Trophoblast cell (in vitro differentiated cells and primary cell): ENCODE results near the gene AGAP1.
"Not testable (repeated sequence)": the region's sequence is repeated elsewhere in the genome, so short reads cannot be mapped to it uniquely, and the experiment has no call there.

Experiments
- DNase-seq, 2 donors: peaks; one replicate each; pipeline ENCODE4 v3.0.0-alpha.2; 2016
- H2AFZ ChIP-seq: 2 replicates; pipeline ENCODE4 v1.6.1; 2013; ENCODE audit warnings: low read length, moderate library complexity, mild to moderate bottlenecking; ENCODE audit not compliant: insufficient read depth, poor library complexity
- H2AK5ac ChIP-seq: 2 replicates; pipeline ENCODE4 v1.6.1; 2013; ENCODE audit warnings: mild to moderate bottlenecking, low read length
- H2BK120ac ChIP-seq: 2 replicates; pipeline ENCODE4 v1.6.1; 2013; ENCODE audit warnings: low read length, mild to moderate bottlenecking, moderate library complexity; ENCODE audit not compliant: insufficient read depth, poor library complexity
- H2BK12ac ChIP-seq: 2 replicates; pipeline ENCODE4 v1.6.1; 2013; ENCODE audit warnings: mild to moderate bottlenecking, low read length, moderate library complexity
- H2BK5ac ChIP-seq: 2 replicates; pipeline ENCODE4 v1.6.1; 2013; ENCODE audit warnings: low read length, low read depth, moderate library complexity, mild to moderate bottlenecking; ENCODE audit not compliant: poor library complexity
- H3K14ac ChIP-seq: 2 replicates; pipeline ENCODE4 v1.6.1; 2013; ENCODE audit warnings: mild to moderate bottlenecking, low read length
- H3K18ac ChIP-seq: 2 replicates; pipeline ENCODE4 v1.6.1; 2013; ENCODE audit warnings: mild to moderate bottlenecking, low read length
- H3K23ac ChIP-seq: 2 replicates; pipeline ENCODE4 v1.6.1; 2013; ENCODE audit warnings: low read length
- H3K27ac ChIP-seq: 2 replicates; pipeline ENCODE4 v1.5.1; 2013; ENCODE audit warnings: low read depth, mild to moderate bottlenecking, inconsistent platforms, low read length, moderate library complexity
- H3K27me3 ChIP-seq: 2 replicates; pipeline ENCODE4 v1.6.1; 2013; ENCODE audit warnings: inconsistent platforms, mild to moderate bottlenecking, low read length, moderate library complexity; ENCODE audit not compliant: insufficient read depth
- H3K36me3 ChIP-seq, 2 experiments: 1 replicate in 1 of 2; 2 replicates in 1 of 2; pipeline ENCODE4 v1.6.1; 2013; ENCODE audit warnings: low read length in 2 of 2, mild to moderate bottlenecking in 2 of 2, moderate library complexity in 1 of 2; ENCODE audit not compliant: insufficient read depth in 2 of 2, control insufficient read depth in 1 of 2
- H3K4ac ChIP-seq: 2 replicates; pipeline ENCODE4 v1.6.1; 2013; ENCODE audit warnings: low read depth, mild to moderate bottlenecking, low read length, moderate library complexity
- H3K4me1 ChIP-seq, 2 experiments: 1 replicate in 1 of 2; 2 replicates in 1 of 2; pipeline ENCODE4 v1.6.1; 2013; ENCODE audit warnings: low read length in 2 of 2, mild to moderate bottlenecking in 2 of 2, moderate library complexity in 1 of 2; ENCODE audit not compliant: insufficient read depth in 2 of 2, control insufficient read depth in 1 of 2
- H3K4me2 ChIP-seq: 2 replicates; pipeline ENCODE4 v1.6.1; 2013; ENCODE audit warnings: inconsistent platforms, mild to moderate bottlenecking, low read length, moderate library complexity
- H3K4me3 ChIP-seq: 2 replicates; pipeline ENCODE4 v1.5.1; 2013; ENCODE audit warnings: mild to moderate bottlenecking, low read depth, low read length, inconsistent platforms
- H3K79me1 ChIP-seq: one replicate; pipeline ENCODE4 v1.6.1; 2013; ENCODE audit warnings: low read length
- H3K79me2 ChIP-seq: 2 replicates; pipeline ENCODE4 v1.6.1; 2013; ENCODE audit warnings: low read length, mild to moderate bottlenecking; ENCODE audit not compliant: control insufficient read depth, insufficient read depth, poor library complexity
- H3K9ac ChIP-seq: 2 replicates; pipeline ENCODE4 v1.6.1; 2013; ENCODE audit warnings: mild to moderate bottlenecking, low read length
- H3K9me3 ChIP-seq: 2 replicates; pipeline ENCODE4 v1.6.1; 2013; ENCODE audit warnings: low read depth, mild to moderate bottlenecking, control low read depth, inconsistent platforms, low read length; ENCODE audit not compliant: insufficient read depth
- H4K12ac ChIP-seq: 2 replicates; pipeline ENCODE4 v1.6.1; 2013; ENCODE audit warnings: low read depth, mild to moderate bottlenecking, low read length, moderate library complexity
- H4K8ac ChIP-seq: 2 replicates; pipeline ENCODE4 v1.6.1; 2013; ENCODE audit warnings: low read depth, mild to moderate bottlenecking, low read length, moderate library complexity
- H4K91ac ChIP-seq: one replicate; pipeline ENCODE4 v1.6.1; 2013; ENCODE audit warnings: low read depth, mild to moderate bottlenecking, low read length, moderate library complexity
- WGBS: extraction: QIAGEN DNeasy Blood & Tissue Kit; methylation state at CpG from one replicate; pipeline ENCODE4 v1.1.7; 2013; ENCODE audit warnings: missing lambda C conversion rate; ENCODE audit not compliant: insufficient read length, insufficient coverage; ENCODE audit errors: extremely low coverage; 5-methylcytosine and 5-hydroxymethylcytosine counted together

The AGAP1 gene

GRCh38 chr2:235602971-235603370 is 109.1 kb downstream of the AGAP1 start:
- H3K18ac ChIP-seq, H2AK5ac ChIP-seq, DNase-seq, H3K4me3 ChIP-seq, H3K79me1 ChIP-seq, H3K4me1 ChIP-seq, H3K79me2 ChIP-seq, H3K4ac ChIP-seq, H4K12ac ChIP-seq, H3K27me3 ChIP-seq, H3K23ac ChIP-seq, H2AFZ ChIP-seq, H4K8ac ChIP-seq, H2BK12ac ChIP-seq, H3K14ac ChIP-seq, H2BK5ac ChIP-seq, H2BK120ac ChIP-seq, H3K4me2 ChIP-seq, H4K91ac ChIP-seq, H3K36me3 ChIP-seq, H3K9ac ChIP-seq, H3K9me3 ChIP-seq, H3K27ac ChIP-seq: not testable (repeated sequence)
- no CpG with 5 or more reads among the region's 7 CpGs for WGBS

DNA sequence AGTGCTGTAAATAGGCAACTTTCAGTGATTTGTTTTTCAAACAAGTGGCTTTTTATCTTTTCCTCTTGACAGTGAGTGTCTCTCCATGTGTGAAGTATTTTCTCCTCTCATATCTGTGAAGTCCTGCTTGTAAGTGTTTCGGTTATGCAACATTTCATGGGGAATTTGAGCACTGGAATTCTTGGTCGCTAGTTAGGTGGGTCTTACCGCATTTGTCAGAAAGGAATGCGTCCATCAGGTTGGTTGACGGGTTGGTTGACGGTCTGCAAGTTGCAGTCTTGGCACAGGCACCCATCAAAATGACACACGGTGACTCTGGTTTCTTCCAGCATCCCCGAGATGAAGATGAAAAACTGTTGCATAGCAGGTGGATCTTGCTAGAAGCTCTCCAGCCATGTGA is 109.8 kb downstream of the AGAP1 start:
- Histone ChIP-seq H3K4me1 (no peaks in the 10 kb centered on the region), H3K27me3 (no peaks in the 10 kb centered on the region), H2BK12ac (no peak overlapping the region), H4K91ac (no peak overlapping the region), H2AK5ac (no peak overlapping the region), H3K27ac (no peak overlapping the region), H3K4me3 (no peak overlapping the region), H2BK120ac (no peak overlapping the region), H3K4ac (no peak overlapping the region), H3K36me3 (no peaks in the 10 kb centered on the region), H3K9me3 (peaks cover 2% of the 10 kb centered on the region), H3K79me2 (no peaks in the 10 kb centered on the region), H3K4me2 (no peak overlapping the region), H3K14ac (no peak overlapping the region), H4K12ac (no peak overlapping the region), H2AFZ (no peak overlapping the region), H3K79me1 (no peaks in the 10 kb centered on the region), H2BK5ac (no peak overlapping the region), H3K9ac (no peak overlapping the region), H3K23ac (no peak overlapping the region), H4K8ac (no peak overlapping the region), H3K18ac (no peak overlapping the region)
- DNase-seq = peak in 1 of 2 donors; percentile 42
- no CpG with 5 or more reads among the region's 8 CpGs for WGBS

DNA sequence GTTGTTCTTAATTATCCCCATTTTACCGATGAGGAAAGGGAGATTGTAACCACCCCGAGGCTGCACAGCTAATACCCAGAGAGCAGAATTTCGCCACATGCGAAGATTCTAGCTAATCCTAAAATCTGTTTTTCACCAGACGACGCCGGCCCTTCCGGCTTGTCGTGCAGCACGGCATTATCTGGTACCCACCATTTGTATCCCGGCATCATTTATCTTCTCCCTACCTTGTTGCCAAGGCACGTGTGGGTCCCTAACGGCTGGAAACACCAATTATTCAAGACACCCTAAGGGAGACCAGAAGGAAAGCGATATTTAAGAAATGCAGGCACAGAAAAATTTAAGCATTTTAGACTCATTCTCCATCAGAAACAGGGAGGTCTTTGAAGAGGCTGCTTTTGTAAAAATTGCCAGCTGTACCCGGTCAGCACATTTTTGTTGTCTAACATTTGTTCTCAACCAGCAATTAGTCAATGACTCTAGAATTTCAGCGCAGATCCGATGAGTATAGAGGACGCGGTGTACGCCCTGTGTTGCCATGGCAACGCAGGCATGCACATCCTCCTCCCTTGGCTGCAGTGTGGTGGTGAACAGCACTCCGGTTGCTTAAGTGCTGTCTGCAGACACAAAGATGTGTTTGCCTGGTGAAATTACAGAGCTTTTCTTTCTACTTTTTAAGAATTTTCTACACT is 111.6 kb downstream of the AGAP1 start:
- Histone ChIP-seq H4K12ac (no peak overlapping the region), H3K4me3 (no peak overlapping the region), H2BK12ac (no peak overlapping the region), H3K4ac (no peak overlapping the region), H3K79me2 (no peaks in the 10 kb centered on the region), H4K91ac (no peak overlapping the region), H3K27me3 (no peaks in the 10 kb centered on the region), H3K9me3 (peaks cover 2% of the 10 kb centered on the region), H3K9ac (no peak overlapping the region), H3K27ac (no peak overlapping the region), H2AK5ac (no peak overlapping the region), H2BK5ac (no peak overlapping the region), H3K4me1 (no peaks in the 10 kb centered on the region), H3K18ac (no peak overlapping the region), H3K36me3 (no peaks in the 10 kb centered on the region), H2AFZ (no peak overlapping the region), H3K23ac (no peak overlapping the region), H3K14ac (no peak overlapping the region), H2BK120ac (no peak overlapping the region), H3K79me1 (no peaks in the 10 kb centered on the region), H3K4me2 (no peak overlapping the region), H4K8ac (no peak overlapping the region)
- no CpG with 5 or more reads among the region's 22 CpGs for WGBS
- peak; percentile 87 to 96 for DNase-seq

- WGBS = no CpG with 5 or more reads among the region's 10 CpGs
- H3K18ac ChIP-seq = no peak overlapping the region
- H3K36me3 ChIP-seq = no peaks in the 10 kb centered on the region
Observed at GRCh38 chr2:235606004-235606715, 112.3 kb downstream of the AGAP1 start.

More at GRCh38 chr2:235606004-235606715, 112.3 kb downstream of the AGAP1 start:
- Histone ChIP-seq H2AK5ac (no peak overlapping the region), H4K91ac (no peak overlapping the region), H4K8ac (no peak overlapping the region), H3K23ac (no peak overlapping the region), H3K27me3 (no peaks in the 10 kb centered on the region), H2BK12ac (no peak overlapping the region), H3K9me3 (peaks cover 2% of the 10 kb centered on the region), H3K4me2 (no peak overlapping the region), H2BK120ac (no peak overlapping the region), H3K4me3 (no peak overlapping the region), H3K79me2 (no peaks in the 10 kb centered on the region), H2AFZ (no peak overlapping the region), H3K27ac (no peak overlapping the region), H2BK5ac (no peak overlapping the region), H4K12ac (no peak overlapping the region), H3K14ac (no peak overlapping the region), H3K79me1 (no peaks in the 10 kb centered on the region), H3K4me1 (no peaks in the 10 kb centered on the region), H3K9ac (no peak overlapping the region), H3K4ac (peak overlapping the region; percentile 33)
- DNase-seq = peak in 1 of 2 donors; percentile 30
